ENCODE results near the gene KCNH2.
"Not testable (repeated sequence)": the region's sequence is repeated elsewhere in the genome, so short reads cannot be mapped to it uniquely, and the experiment has no call there.

KCNH2 gene, protein sequence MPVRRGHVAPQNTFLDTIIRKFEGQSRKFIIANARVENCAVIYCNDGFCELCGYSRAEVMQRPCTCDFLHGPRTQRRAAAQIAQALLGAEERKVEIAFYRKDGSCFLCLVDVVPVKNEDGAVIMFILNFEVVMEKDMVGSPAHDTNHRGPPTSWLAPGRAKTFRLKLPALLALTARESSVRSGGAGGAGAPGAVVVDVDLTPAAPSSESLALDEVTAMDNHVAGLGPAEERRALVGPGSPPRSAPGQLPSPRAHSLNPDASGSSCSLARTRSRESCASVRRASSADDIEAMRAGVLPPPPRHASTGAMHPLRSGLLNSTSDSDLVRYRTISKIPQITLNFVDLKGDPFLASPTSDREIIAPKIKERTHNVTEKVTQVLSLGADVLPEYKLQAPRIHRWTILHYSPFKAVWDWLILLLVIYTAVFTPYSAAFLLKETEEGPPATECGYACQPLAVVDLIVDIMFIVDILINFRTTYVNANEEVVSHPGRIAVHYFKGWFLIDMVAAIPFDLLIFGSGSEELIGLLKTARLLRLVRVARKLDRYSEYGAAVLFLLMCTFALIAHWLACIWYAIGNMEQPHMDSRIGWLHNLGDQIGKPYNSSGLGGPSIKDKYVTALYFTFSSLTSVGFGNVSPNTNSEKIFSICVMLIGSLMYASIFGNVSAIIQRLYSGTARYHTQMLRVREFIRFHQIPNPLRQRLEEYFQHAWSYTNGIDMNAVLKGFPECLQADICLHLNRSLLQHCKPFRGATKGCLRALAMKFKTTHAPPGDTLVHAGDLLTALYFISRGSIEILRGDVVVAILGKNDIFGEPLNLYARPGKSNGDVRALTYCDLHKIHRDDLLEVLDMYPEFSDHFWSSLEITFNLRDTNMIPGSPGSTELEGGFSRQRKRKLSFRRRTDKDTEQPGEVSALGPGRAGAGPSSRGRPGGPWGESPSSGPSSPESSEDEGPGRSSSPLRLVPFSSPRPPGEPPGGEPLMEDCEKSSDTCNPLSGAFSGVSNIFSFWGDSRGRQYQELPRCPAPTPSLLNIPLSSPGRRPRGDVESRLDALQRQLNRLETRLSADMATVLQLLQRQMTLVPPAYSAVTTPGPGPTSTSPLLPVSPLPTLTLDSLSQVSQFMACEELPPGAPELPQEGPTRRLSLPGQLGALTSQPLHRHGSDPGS

DNA sequence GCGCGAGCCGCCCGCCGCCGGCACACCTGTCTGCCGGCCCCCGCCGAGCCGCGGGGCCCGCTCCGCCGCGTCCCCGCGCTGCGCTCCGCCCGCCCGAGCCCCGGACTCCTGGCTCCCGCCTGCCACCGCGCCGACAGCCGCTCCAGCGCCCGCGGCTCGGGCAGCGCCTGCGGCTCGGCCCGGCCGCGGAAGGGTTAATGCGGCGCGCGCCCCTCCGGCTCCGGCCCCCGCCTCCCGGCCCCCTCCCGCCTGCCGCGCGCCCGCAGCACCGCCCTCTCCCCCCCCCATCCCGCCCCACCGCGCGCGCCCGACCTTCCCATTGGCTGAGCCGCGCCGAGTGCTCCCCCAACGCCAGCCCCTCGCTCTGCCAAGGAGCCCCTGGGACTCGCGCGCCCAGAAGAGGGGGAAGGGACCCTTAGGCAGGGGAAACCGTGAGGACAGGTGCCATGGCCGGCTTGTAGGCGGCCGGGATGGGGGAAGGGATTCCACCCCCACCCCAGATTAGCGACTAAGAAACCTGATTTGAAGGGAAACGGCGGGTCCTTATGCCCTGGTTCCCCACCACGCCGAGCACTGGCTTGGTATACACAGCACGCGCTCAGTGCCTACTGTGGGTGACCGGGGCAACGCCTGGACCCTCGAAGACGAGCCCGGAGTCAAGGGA is at the start of gene KCNH2:
Gene KCNH2, minus strand, starts transcription at position 196 of the 664 bp plus-strand sequence. CDS start 408 bp downstream, outside the sequence.
- no peak for DNase-seq

DNA sequence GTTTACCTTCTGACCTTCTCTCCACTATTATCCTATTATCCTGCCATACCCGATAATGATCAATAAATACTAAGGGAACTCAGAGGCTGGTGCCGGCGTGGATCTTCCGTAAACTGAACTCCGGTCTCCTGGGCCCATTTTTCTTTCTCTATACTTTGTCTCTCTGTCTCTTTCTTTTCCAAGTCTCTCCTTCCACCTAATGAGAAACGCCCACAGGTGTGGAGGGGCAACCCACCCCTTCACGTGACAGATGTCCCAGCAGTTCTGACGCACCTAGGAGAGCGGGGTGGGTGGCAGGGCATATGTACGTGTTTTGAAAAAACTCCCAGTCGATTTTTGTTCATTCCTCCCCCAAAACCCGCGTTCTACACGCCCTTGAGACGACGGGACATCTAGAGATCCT is 49.6 kb upstream of the KCNH2 start:
- DNase-seq, result not testable (repeated sequence)

DNA sequence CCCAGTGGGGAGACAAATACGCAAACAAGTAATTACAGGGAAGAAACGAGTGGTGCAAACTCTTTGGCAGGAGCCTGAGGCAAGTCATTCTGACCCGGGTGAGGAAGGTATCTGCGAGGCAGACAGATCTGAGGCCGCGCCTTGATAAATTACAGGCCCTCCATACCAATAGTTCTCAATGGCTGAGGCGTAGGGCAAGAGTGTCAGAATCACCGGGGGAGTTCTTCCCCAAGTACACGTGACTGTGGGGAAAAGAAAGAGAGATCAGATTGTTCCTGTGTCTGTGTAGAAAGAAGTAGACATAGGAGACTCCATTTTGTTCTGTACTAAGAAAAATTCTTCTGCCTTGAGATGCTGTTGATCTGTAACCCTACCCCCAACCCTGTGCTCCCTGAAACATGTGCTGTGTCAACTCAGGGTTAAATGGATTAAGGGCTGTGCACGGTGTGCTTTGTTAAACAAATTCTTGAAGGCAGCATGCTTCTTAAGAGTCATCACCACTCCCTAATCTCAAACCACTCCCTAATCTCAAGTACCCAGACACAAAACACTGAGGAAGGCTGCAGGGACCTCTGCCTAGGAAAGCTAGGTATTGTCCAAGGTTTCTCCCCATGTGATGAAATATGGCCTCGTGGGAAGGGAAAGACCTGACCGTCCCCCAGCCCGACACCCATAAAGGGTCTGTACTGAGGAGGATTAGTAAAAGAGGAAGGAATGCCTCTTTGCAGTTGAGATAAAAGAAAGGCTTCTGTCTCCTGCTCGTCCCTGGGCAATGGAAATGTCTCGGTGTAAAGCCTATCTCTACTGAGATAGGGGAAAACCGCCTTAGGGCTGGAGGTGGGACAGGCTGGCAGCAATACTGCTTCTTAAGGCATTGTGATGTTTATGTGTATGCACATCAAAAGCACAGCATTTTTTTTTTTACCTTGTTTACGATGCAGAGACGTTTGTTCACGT is 48.9 kb upstream of the KCNH2 start:
- not testable (repeated sequence) for DNase-seq

DNA sequence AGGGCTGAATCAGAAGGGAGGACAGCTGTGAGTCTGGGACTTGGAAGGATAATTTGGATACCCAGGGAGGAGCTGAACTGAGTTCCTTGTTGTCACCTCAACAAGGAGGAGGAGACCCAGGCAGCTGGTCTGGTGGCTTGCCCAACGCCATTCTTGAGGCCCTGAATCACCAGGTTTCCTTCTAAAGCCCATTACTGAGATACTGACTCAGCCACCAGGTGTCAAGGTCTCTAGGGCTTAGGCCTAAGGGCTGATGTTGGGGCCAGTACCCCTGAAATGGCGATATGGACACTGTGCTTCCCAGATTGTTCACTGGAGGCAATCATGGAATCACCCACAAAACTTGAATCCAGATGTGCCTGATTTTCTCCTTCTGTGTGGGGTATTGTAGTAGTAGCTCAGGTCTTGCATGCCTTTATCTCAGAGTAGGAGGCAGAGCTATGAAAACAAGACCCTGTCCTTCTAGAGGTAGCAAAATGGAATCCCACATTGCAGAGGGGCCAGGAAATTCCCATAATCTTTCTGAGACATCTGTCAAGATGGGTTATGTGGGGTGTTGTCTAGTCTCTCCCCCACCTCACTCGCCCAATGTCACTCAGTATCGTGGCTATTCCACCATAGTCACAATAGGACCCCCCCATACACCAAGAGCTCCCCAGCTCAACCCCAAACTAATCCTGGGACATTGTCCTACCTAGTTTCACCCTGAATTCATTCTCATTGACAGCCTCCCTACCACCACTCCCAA is 48.0 kb upstream of the KCNH2 start:
- no peak for DNase-seq

DNA sequence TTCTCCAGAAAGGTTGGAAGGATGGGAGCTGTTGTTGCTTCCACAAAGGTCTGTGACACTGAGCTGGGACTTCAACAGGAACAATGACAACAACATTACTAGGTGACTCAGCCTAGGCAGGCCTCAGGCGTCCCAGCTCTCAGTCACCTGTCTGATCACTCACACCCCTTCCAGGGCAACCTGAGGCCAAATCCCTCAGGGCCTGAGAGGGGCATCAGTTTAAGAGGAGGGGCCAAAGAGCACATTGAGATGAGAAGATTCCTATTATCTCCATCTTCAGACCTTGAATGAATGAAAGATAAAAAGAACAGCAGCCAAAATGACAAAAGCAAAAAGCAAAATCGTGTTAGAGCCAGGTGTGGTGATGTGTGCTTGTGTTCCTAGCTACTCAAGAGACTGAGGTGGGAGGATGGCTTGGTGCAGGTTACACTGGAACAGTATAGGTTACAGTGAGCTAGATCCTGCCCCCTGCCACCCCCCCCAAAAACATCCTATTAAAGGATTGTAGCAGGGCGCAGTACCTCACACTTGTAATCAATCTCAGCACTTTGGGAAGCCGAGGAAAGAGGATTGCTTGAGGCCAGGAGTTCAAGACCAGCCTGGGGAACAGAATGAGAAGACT is 46.4 kb upstream of the KCNH2 start, which contains the start of gene ATG9B:
Gene ATG9B, minus strand, starts transcription at position 60 of the 622 bp plus-strand sequence. CDS start 71 bp downstream, outside the sequence.
- no peak for DNase-seq

DNA sequence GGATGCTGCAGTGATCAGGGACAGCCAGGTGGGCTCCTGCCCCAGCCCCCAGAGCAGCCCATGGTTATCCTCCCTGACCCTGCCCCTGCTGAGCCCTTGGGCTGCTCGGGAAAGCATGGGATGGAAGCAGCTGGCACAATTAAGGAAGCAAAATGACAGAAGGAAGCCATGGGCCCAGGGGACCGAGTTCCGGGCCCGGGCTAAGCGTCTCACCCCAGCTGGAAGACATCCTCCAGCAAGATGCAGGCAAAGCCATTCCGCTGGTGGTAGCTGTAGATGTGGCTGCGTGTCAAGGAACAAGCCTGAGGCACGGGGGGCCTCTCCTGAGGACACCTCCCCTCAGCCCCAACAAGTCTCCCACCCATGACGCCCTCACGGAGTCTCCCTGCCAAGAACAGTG is 45.1 kb upstream of the KCNH2 start:
- no peak for DNase-seq

DNA sequence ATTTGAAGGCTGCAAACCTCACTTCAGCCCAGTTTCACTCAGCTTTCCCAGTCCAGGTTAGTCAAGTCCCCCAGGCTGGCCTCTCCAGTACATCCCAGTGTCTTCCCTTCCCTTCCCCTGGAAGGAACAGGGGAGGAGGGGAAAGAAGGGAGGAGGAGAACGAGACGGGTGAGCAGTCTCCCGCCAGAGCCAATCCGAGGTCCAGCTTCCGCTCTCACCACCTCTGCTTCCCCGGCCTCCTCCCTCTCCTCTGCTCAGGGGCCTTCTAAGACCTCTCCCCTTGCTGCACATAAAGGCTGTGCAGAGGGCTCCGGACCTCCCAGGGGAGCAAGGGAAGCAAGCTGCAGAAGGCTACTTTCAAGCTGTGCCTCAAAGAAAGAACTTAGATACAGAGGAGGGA is 42.1 kb upstream of the KCNH2 start:
- no peak for DNase-seq

DNA sequence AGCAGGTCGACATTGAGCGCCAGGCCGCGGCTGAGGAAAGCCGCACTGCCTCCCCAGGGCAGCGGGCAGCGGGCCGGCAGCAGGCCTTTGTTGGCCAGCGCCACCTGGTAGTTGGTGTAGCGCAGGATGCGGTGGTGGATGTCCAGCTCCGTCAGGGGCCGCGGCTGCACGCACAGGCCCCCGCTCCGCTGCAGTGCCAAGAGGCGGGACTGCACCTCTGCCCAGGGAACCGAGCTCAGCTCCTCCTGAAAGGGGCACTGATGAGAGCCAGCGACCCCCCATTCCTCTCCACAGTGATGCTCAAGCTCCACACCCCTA is 41.0 kb upstream of the KCNH2 start:
- DNase-seq, result no peak

DNA sequence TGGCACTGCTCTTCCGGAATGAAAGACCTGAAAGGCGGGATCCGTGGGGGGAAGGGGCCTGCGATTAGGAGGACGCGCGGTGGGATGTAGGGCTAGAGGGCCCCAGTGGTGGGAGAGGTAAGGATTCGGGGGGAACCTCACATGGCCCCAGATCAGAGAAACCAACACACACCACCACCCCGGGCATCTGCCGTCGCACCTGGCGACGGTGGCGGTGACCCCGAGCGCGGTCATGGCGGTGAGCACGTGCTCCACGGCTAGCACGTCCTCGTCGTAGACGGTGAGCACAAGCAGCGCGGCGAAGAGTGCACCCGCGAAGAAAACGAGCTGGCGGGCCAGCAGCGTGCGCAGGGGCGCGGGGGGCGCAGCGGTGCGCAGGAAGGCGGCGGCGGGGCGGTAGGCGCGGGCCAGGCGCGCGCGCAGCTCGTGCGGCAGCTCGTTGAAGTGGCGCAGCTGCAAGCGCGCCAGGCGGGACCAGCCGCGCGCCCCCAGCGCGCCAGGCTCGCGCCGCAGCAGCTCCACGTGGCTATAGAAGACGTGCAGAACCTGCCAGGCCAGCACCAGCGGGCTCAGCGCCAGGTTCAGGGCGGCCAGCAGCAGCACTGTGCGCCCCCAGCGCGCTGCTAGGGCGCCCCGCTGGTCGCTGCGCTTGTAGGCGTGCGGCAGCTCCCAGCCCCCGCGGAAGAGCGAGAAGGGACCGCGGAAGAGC is 40.5 kb upstream of the KCNH2 start:
- no peak for DNase-seq

DNA sequence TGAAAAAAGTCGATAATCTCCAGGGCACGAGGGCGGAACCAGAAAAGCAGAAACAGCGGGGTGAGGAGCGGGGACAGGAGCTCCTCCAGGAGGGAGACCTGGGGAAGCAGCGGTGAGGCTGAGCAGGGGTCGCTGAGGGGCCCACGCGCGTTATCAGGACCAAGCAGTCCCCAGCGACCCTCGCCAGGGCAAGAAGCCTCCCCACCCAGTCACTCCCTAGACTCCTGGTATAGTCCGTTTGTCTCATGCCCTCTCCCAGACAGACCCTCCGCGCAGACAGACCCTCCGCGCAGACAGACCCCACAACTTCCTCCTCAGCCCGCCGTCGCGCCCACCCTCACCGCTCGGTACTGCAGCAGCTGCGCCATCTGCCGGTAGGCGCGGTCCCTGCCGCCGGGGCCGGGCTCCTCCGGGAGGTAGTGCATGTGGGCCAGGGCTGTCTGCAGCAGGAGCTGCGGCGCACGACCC is 39.9 kb upstream of the KCNH2 start:
- DNase-seq, result no peak

DNA sequence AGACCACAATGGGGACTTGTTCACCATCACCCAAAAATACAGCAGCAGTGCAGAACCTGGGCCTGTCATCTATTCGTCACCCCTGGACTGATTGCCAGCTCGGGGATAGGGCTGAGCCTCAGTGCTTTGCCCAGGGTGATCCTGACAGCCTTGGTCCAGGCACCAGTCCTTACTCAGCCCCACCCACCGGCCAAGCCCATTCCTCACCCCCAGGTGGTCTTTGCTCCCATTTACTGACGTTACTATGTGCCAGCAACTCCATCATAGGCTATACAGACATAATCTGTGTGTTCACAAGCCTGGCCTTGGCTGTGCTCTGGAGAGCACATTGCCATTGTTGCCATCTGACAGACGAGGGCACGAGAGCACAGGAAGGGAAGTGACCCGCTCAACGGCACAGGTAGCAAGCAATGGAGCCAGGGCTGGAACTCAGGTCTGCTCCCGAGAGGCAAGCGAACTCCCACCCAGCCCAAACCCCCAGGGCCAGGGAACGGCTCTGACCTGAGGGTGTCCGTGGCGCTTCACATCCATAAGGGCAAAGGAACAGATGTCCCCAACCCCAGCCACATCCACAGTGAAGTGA is 39.3 kb upstream of the KCNH2 start:
- DNase-seq, result no peak

DNA sequence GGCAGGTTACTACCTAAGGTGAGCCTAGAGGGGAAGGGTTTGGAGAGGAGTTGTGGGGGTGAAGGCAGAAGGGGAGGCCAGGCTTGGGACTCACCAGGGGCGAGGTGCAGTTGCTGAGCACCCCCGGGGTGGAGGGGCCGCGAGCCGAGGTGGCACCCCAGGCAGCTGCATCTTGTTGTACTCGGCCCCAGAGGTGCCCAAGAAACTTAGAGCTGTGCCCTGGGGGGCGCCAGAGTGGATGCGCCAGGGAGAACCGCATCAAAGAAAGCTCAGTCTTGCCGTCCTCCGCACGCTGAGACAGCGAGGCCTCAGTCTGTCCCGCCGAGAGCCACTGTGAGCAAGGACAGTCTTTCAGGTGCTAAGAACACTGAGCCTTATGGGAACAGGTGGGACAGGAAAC is 38.8 kb upstream of the KCNH2 start:
- DNase-seq, result no peak

DNA sequence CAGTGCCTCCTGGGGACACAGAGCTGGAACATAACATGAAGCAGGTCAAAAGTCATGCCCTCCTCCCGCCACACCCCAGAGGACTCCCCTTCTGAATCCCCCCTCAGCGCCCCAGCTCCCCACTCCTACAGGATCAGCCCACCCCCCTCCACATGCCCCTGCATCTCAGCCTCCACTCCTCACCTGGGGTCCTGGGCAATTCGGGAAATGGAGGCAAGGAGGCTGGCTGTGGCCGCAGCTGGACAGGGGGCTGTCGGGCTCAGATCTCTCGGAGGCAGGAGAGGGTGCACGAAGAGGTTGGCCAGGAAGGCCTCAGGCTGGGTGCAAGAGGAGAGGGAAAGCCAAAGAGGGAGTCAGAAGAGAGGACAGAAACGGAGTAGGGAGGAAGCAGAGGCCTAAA is 38.4 kb upstream of the KCNH2 start:
- no peak for DNase-seq

DNA sequence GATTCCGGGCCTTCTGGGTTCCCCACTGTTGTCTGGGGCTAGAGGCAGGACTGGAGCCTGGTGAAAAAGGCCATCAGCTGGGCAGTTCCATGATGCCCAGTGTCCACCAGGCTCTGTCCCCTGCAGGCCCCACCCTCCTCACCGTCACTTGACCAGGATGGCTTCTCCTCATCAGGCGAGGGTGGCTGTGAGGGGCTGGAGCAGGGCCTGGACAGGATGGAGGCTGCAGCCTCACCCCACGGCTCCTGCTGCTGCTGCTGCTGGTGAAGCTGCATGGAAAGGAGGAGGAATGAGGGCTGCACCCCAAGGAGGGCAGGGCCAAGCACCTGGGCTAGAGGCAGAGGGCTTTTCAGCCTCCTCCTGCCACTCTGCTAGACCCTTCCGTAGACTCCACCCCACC is 37.8 kb upstream of the KCNH2 start:
- DNase-seq, result no peak

DNA sequence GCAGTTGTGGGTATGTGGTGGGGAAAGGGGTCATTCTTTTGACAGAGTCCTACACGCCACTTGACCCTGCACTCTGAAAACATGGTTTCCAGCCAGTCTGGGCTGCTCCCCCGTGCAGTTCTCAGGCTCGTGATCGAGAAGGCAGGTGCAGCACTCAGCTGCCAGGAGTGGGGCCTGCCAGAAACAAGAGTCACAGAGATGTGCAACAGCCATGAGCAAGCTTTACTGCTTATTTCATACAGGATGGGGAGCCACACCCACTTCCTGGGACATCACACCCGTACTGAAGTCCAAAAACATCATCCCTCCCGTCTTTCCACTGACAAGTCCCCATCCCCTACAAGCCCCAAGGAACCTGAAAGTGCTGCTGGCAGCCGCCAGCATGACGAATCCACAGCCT is 36.8 kb upstream of the KCNH2 start:
- DNase-seq, result no peak

DNA sequence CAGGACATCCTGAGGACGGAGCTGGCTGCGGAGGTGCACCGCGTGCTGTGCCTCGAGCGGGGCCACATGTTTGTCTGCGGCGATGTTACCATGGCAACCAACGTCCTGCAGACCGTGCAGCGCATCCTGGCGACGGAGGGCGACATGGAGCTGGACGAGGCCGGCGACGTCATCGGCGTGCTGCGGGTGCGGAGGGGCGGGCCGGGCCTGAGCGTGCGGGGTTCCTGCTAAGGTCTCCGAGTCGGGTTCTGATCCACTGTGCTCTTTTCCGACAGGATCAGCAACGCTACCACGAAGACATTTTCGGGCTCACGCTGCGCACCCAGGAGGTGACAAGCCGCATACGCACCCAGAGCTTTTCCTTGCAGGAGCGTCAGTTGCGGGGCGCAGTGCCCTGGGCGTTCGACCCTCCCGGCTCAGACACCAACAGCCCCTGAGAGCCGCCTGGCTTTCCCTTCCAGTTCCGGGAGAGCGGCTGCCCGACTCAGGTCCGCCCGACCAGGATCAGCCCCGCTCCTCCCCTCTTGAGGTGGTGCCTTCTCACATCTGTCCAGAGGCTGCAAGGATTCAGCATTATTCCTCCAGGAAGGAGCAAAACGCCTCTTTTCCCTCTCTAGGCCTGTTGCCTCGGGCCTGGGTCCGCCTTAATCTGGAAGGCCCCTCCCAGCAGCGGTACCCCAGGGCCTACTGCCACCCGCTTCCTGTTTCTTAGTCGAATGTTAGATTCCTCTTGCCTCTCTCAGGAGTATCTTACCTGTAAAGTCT is 35.8 kb upstream of the KCNH2 start:
- DNase-seq, result no peak

DNA sequence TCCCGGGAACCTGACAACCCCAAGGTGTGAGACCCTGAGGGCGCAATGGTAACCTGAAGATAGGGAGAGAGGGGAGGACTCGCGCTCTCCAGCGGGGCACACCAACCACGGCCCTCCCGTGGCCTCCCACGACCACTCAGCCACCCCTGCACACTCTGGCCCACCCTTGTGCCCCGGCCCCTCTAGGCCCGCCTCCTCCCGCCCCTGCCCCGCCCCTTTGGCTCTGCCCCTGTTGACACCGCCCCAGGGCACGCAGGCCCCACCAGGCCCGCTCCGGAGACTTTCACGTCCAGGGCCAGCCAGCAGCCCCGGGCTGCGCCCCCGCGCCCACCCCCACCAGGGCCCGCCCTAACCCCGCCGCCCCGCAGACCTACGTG is 35.2 kb upstream of the KCNH2 start:
- DNase-seq, result no peak

DNA sequence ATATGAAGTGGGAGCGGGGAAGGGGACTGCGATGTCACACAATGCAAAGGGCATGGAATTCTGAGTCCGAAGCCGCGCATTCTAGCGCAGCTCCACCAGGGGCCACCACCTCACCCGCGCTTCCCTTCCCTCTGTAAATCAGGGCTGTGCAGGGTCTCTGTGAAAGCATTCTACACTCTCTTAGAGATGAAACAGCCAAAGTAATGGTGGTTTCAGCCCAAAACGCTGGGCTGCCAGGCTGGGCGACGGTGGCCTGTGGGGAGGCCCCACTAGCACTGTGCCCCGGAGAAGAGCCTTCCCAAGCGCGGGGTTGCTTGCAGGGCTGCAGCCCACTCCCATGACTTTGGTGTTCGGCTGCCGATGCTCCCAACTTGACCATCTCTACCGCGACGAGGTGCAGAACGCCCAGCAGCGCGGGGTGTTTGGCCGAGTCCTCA is 34.8 kb upstream of the KCNH2 start:
- no peak for DNase-seq
